ENCODE data around the gene GRM8.

DNA sequence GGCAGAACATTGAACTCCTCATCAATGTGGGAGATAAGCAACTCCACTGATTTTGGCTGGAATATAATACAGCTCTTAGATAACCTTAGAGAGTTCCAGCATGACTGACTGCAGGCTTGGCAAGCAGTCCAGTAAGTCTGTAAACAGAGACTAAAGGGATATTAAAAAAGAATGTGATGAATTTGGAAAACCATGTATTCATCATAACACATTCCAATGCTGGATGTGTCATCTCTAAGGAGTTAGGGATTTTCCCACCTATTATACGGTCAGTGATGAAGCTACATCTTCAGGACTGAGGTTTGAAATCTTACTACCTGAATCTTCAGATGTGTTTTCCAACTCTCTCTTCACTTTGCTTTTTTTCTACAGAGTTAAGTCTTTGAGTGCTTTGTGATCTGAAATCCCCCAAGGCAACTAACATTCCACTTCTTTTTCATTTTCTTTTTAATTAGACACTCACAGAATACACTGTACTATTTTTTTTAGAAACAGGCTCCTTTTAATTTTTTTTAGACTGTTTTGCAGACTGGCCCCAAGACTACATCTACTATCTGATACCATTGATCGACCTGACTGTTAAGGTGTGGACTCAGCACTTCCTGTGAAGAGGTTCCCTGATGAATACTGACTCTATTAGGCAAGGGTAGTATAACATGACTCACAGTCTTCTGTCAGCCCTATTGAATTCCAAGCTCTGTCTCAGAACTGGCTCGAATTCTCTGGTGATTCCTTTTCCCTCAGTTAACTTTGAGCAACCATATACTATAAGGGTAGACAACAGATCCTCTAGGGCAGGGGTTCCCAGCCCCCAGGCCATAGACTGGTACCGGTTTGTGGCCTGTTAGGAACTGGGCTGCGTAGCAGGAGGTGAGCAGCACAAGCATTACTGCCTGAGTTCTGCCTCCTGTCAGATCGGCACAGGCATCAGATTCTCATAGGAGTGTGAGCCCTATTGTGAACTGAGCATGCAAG, 678.2 kb downstream of the GRM8 start:
- TF ChIP-seq, protein P1, sequence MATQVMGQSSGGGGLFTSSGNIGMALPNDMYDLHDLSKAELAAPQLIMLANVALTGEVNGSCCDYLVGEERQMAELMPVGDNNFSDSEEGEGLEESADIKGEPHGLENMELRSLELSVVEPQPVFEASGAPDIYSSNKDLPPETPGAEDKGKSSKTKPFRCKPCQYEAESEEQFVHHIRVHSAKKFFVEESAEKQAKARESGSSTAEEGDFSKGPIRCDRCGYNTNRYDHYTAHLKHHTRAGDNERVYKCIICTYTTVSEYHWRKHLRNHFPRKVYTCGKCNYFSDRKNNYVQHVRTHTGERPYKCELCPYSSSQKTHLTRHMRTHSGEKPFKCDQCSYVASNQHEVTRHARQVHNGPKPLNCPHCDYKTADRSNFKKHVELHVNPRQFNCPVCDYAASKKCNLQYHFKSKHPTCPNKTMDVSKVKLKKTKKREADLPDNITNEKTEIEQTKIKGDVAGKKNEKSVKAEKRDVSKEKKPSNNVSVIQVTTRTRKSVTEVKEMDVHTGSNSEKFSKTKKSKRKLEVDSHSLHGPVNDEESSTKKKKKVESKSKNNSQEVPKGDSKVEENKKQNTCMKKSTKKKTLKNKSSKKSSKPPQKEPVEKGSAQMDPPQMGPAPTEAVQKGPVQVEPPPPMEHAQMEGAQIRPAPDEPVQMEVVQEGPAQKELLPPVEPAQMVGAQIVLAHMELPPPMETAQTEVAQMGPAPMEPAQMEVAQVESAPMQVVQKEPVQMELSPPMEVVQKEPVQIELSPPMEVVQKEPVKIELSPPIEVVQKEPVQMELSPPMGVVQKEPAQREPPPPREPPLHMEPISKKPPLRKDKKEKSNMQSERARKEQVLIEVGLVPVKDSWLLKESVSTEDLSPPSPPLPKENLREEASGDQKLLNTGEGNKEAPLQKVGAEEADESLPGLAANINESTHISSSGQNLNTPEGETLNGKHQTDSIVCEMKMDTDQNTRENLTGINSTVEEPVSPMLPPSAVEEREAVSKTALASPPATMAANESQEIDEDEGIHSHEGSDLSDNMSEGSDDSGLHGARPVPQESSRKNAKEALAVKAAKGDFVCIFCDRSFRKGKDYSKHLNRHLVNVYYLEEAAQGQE (IDR thresholded peaks at IDR 0.05; ENCODE audit: low read depth), result no peak
- TF ChIP-seq TEAD4 (IDR thresholded peaks at IDR 0.05) (no peak), RAD21 (IDR thresholded peaks at IDR 0.05; ENCODE audit: low read depth) (no peak), EP300 (IDR thresholded peaks at IDR 0.05; ENCODE audit: borderline replicate concordance) (no peak), NFIC (IDR thresholded peaks at IDR 0.05) (no peak), CREB1 (IDR thresholded peaks at IDR 0.05; ENCODE audit: low read depth) (no peak), EGR1 (IDR thresholded peaks at IDR 0.05) (no peak), YY1 (IDR thresholded peaks at IDR 0.05; ENCODE audit: low read depth) (no peak), CEBPB (IDR thresholded peaks at IDR 0.05) (no peak)

Data from Ishikawa (cell line).